Coronary artery (tissue), 2 donors: ENCODE data around the gene PFKFB2.

Experiments used
- DNase-seq: peaks from one replicate; pipeline ENCODE4 v3.0.0-alpha.2; 2017; ENCODE audit warnings: low spot score
- H3K27ac ChIP-seq, 2 donors: fragments of 200-600 bp; sonication (generic); one replicate each; pipeline ENCODE4 v1.5.1; 2016 to 2019
- H3K4me3 ChIP-seq: fragments of 200-600 bp; sonication (generic); 2 replicates; pipeline ENCODE4 v1.5.1; 2016; ENCODE audit warnings: mild to moderate bottlenecking, moderate library complexity
- TF ChIP-seq, protein P1 (sequence below): fragments of 200-600 bp; sonication (generic); IDR thresholded peaks from one replicate; pipeline ENCODE4 v1.5.1; 2019; ENCODE audit warnings: antibody characterized with exemption

PFKFB2 gene

DNA sequence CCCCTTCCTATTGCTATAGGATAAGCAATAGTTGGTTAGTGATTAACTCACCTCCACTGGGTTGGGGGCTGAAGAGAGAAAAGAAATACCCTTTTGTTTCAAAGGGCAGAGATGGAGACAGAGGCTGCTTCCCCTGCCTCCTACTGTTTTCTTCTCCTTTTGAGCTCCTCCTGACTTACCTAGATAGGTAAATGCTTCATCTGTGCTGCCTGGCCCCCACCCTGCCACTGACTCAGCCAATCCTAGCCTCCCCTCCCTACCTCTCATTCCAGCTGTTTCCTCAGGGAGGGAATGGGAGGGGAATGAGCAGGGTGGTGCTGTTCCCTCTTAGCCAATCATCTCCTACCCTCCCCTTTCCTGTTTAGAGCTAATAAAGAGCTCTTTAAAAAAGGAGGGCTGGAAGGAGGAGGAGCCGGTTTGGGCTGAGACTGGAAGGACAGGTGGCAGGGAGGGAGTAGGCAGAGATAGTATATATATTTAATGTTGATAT is 20.5 kb upstream of the PFKFB2 start, which contains the start of gene C1orf116:
Gene C1orf116 (minus strand): TSS at position 229 of the 490 bp plus-strand sequence. CDS start 5,158 bp downstream, outside the sequence.
- TF ChIP-seq, protein P1, sequence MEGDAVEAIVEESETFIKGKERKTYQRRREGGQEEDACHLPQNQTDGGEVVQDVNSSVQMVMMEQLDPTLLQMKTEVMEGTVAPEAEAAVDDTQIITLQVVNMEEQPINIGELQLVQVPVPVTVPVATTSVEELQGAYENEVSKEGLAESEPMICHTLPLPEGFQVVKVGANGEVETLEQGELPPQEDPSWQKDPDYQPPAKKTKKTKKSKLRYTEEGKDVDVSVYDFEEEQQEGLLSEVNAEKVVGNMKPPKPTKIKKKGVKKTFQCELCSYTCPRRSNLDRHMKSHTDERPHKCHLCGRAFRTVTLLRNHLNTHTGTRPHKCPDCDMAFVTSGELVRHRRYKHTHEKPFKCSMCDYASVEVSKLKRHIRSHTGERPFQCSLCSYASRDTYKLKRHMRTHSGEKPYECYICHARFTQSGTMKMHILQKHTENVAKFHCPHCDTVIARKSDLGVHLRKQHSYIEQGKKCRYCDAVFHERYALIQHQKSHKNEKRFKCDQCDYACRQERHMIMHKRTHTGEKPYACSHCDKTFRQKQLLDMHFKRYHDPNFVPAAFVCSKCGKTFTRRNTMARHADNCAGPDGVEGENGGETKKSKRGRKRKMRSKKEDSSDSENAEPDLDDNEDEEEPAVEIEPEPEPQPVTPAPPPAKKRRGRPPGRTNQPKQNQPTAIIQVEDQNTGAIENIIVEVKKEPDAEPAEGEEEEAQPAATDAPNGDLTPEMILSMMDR: no peak
- no peak within 1 kb of the TSS for H3K27ac ChIP-seq
- H3K4me3 ChIP-seq: no peak within 1 kb of the TSS
- DNase-seq: no peak

DNA sequence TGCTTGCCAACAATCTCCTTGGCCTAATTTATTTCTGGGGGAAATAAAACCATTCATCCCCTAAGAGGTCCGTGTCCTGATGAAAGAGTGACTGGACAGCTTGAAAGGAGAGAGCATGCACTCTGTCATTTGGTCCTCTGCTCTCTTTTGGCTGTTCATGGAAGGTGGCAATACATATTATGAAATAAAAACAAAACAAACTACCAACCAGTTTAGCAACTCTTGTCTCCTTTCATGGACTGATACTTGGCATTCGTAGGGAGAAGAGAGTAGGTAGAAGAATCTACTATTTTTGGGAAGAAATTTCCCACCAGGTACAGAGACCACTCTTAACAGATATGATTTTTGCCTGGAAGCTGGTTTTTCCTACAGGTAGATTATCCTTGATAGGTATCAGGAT is 19.8 kb upstream of the PFKFB2 start:
- Histone ChIP-seq H3K4me3 (no peak overlapping the region), H3K27ac (no peak overlapping the region)
- TF ChIP-seq, protein P1: no peak
- no peak for DNase-seq

- TF ChIP-seq, protein P1: no peak
- H3K4me3 ChIP-seq: no peak overlapping the region
- H3K27ac ChIP-seq: no peak overlapping the region
- no peak for DNase-seq
These were observed 18.9 kb upstream of the PFKFB2 start for GRCh38 chr1:207034208-207034607.

DNA sequence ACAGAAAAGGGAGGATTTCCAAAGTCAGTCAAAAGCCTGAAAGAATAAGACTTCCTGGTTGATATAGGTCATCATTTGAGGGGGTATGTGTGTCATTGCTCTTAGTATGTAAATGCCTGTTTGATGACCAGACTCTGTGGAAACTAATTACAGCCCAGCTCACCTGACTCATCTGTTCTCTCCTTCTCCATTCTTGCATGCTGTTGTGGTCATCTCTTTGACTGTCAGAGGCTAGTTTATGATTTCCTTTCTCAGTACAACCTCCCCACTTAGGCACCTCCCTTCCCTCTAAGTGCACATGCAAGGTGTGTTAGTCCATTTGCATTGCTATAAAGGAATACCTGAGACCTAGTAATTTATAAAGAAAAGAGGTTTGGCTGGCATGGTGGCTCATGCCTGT is 18.1 kb upstream of the PFKFB2 start:
- DNase-seq: no peak
- Histone ChIP-seq H3K27ac (no peak overlapping the region), H3K4me3 (no peak overlapping the region)
- TF ChIP-seq, protein P1: no peak

DNA sequence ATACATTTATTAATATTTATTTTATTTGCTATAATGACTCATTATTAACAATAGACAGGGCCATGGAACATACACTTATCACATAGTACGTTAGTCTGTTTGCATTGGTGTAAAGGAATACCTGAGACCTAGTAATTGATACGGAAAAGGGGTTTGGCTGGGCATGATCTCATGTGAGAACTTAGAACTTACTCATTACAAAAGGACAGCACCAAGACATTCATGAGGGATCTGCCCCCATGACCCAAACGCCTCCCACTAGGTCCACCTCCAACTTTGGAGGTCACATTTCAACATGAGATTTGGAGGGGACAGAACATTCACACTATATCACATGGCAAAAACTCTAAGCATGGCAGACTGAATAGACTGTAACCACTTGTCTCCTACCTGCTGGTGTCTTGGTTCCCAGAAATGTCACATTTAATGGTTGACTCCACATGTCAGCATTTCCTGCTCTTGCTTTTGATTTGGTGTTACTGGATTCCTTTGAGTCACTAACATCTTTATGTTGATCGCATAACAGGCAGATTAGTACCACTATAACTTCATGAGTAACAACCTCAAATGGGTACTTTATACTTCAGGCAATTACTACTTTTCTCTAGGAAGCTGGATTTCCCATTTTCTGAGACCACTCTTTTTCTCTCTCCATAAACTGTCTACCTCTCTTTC is 17.1 kb upstream of the PFKFB2 start:
- H3K27ac ChIP-seq: no peak overlapping the region
- DNase-seq: no peak
- no peak overlapping the region for H3K4me3 ChIP-seq
- TF ChIP-seq, protein P1: no peak

DNA sequence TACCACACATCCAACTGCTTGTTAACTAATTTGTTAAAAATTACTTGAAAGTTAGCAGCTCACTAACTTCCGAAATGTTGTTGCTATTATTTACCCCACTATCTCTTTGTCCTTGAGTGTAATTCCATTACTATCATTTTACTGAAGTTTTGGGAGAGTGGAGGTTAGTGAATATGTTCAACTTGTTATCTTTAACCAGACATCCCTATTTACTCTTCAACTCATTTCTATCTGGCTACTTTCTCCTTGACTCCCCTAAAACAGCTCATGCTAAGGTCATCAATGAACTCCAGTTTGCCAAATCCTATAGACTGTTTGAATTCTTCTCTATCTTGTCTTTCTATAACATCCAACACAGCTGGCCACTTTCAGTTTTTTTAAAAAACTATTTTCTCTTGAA is 16.2 kb upstream of the PFKFB2 start:
- TF ChIP-seq, protein P1: no peak
- no peak for DNase-seq
- Histone ChIP-seq H3K4me3 (no peak overlapping the region), H3K27ac (no peak overlapping the region)
